Measurements from ENCODE around the gene LMO7.
"Not testable (repeated sequence)": the region's sequence is repeated elsewhere in the genome, so short reads cannot be mapped to it uniquely, and the experiment has no call there.

Gene LMO7

GRCh38 chr13:75702476-75702875, 66.3 kb downstream of the LMO7 start:
- DNase-seq, result no peak

- DNase-seq, result no peak
Measured at GRCh38 chr13:75703769-75704168, 67.6 kb downstream of the LMO7 start.

GRCh38 chr13:75704194-75704926, 68.2 kb downstream of the LMO7 start:
- DNase-seq, result no peak

- DNase-seq, result no peak
Measured at GRCh38 chr13:75704927-75705288, 68.8 kb downstream of the LMO7 start.

- no peak for DNase-seq
Measured at GRCh38 chr13:75705395-75705794, 69.3 kb downstream of the LMO7 start.

GRCh38 chr13:75705908-75706307, 69.8 kb downstream of the LMO7 start:
- no peak for DNase-seq

GRCh38 chr13:75713852-75714251, 77.7 kb downstream of the LMO7 start:
- DNase-seq, result no peak

- no peak for DNase-seq
Measured at GRCh38 chr13:75715601-75716523, 79.7 kb downstream of the LMO7 start.

- DNase-seq, result no peak
Measured at GRCh38 chr13:75717525-75717924, 81.4 kb downstream of the LMO7 start.

- no peak for DNase-seq
Measured at GRCh38 chr13:75721307-75721706, 85.2 kb downstream of the LMO7 start.

- DNase-seq, result no peak
Measured at GRCh38 chr13:75723901-75724300, 87.8 kb downstream of the LMO7 start.

GRCh38 chr13:75724752-75725517, 88.8 kb downstream of the LMO7 start:
- no peak for DNase-seq

- no peak for DNase-seq
Measured at GRCh38 chr13:75725736-75726135, 89.6 kb downstream of the LMO7 start.

- DNase-seq, result no peak
Measured at GRCh38 chr13:75726306-75726705, 90.2 kb downstream of the LMO7 start.

GRCh38 chr13:75733113-75733512, 97.0 kb downstream of the LMO7 start:
- not testable (repeated sequence) for DNase-seq

GRCh38 chr13:75736173-75736572, 100.0 kb downstream of the LMO7 start:
- DNase-seq, result no peak

GRCh38 chr13:75738841-75739240, 102.7 kb downstream of the LMO7 start:
- DNase-seq, result no peak

- DNase-seq, result no peak
Measured at GRCh38 chr13:75739244-75739868, 103.2 kb downstream of the LMO7 start.

GRCh38 chr13:75740031-75740430, 103.9 kb downstream of the LMO7 start:
- DNase-seq, result no peak

- DNase-seq, result not testable (repeated sequence)
Measured at GRCh38 chr13:75743072-75743471, 106.9 kb downstream of the LMO7 start.

GRCh38 chr13:75744127-75744526, 108.0 kb downstream of the LMO7 start:
- no peak for DNase-seq

- no peak for DNase-seq
Measured at GRCh38 chr13:75745387-75745786, 109.3 kb downstream of the LMO7 start.

- no peak for DNase-seq
Measured at GRCh38 chr13:75748874-75749273, 112.7 kb downstream of the LMO7 start.

Measured in retina (tissue), 1 donor.